Gastrocnemius medialis (tissue), 4 donors: ENCODE data around the gene MYO16.

ENCODE experiments used
- POLR2A ChIP-seq, 2 donors: fragments of 450-650 bp; IDR thresholded peaks; one replicate each; pipeline ENCODE4 v1.6.1; 2017; ENCODE audit warnings: antibody characterized with exemption in 2 of 2, mild to moderate bottlenecking in 2 of 2, moderate library complexity in 2 of 2
- TF ChIP-seq, protein P1 (sequence below), 5 experiments: fragments of 450-650 bp in 3 of 5; fragments of 200-600 bp in 2 of 5; sonication (generic) in 2 of 5; IDR thresholded peaks in 4 of 5; conservative IDR thresholded peaks in 1 of 5; 1 replicate in 4 of 5; 2 replicates in 1 of 5; pipeline ENCODE4 v1.5.1; 2016 to 2019; ENCODE audit warnings: antibody characterized with exemption in 5 of 5, mild to moderate bottlenecking in 3 of 5, moderate library complexity in 3 of 5

DNA sequence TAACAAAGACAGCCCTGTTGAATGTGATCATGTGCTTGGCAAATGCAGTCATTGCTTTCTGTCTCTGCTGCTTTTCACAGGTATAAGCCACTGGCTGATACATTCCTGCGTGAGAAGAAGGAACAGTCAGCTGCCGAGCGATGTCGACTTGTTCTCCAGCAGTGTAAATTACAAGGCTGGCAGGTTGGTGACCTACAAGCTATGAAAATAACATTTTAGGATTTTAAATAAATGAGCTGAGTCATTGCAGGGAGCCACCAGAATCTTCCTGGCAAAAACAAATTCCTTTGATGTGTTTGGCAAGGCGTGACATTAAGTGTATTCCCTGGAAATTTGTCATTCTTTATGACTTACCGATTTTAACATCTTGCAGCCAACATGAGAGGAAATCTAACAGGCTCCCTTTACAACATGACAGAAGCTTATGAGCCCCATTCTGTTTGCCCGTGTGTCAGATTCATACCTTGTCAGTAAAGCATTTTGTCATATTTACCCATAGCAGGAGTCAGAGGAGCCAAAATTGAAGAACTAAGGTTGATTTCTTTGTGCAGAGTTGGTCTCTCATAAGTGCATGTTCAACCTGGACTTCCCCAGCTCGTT is 471.4 kb downstream of the MYO16 start:
- TF ChIP-seq, protein P1, sequence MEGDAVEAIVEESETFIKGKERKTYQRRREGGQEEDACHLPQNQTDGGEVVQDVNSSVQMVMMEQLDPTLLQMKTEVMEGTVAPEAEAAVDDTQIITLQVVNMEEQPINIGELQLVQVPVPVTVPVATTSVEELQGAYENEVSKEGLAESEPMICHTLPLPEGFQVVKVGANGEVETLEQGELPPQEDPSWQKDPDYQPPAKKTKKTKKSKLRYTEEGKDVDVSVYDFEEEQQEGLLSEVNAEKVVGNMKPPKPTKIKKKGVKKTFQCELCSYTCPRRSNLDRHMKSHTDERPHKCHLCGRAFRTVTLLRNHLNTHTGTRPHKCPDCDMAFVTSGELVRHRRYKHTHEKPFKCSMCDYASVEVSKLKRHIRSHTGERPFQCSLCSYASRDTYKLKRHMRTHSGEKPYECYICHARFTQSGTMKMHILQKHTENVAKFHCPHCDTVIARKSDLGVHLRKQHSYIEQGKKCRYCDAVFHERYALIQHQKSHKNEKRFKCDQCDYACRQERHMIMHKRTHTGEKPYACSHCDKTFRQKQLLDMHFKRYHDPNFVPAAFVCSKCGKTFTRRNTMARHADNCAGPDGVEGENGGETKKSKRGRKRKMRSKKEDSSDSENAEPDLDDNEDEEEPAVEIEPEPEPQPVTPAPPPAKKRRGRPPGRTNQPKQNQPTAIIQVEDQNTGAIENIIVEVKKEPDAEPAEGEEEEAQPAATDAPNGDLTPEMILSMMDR (IDR thresholded peaks at IDR 0.05 in 4 of 5, conservative IDR thresholded peaks at IDR 0.05 in 1 of 5), result no peak
- no peak for TF ChIP-seq POLR2A (IDR thresholded peaks at IDR 0.05)
